ENCODE measurements around the gene DIO1. TPM values are rescaled to one million over a fixed set of nuclear protein-coding genes. Genes with fewer than 3 reads are reported as not detected.

DIO1 gene
- total RNA-seq, 1 donor, result not detected

GRCh38 chr1:53888681-53889080 is 5.3 kb upstream of the DIO1 start:
- DNase-seq (ENCODE audit: low read depth), result no peak
- H3K4me3 ChIP-seq (ENCODE audit: low read depth, low read length), result no peak overlapping the region
- no peak for TF ChIP-seq CTCF (IDR thresholded peaks at IDR 0.05; ENCODE audit: insufficient read depth, low read length)

GRCh38 chr1:53889304-53890298 is 4.4 kb upstream of the DIO1 start, which contains the start of gene YIPF1:
Gene YIPF1 (minus strand): TSS chr1:53889797. CDS start chr1:53888937, 860 bp downstream.
- no peak for TF ChIP-seq CTCF (IDR thresholded peaks at IDR 0.05; ENCODE audit: insufficient read depth, low read length)
- peak; percentile 81 for DNase-seq (ENCODE audit: low read depth)
- H3K4me3 ChIP-seq (ENCODE audit: low read depth, low read length), result peak within 1 kb of the TSS; percentile 100

- no peak for DNase-seq (ENCODE audit: low read depth)
- TF ChIP-seq CTCF (IDR thresholded peaks at IDR 0.05; ENCODE audit: insufficient read depth, low read length), result no peak
- no peak overlapping the region for H3K4me3 ChIP-seq (ENCODE audit: low read depth, low read length)
These were observed 3.5 kb upstream of the DIO1 start for GRCh38 chr1:53890522-53890941.

- no peak for TF ChIP-seq CTCF (IDR thresholded peaks at IDR 0.05; ENCODE audit: insufficient read depth, low read length)
- DNase-seq (ENCODE audit: low read depth), result no peak
- no peak overlapping the region for H3K4me3 ChIP-seq (ENCODE audit: low read depth, low read length)
These were observed 3.0 kb upstream of the DIO1 start for GRCh38 chr1:53891018-53891417.

- TF ChIP-seq CTCF (IDR thresholded peaks at IDR 0.05; ENCODE audit: insufficient read depth, low read length), result no peak
- no peak for DNase-seq (ENCODE audit: low read depth)
- no peak overlapping the region for H3K4me3 ChIP-seq (ENCODE audit: low read depth, low read length)
These were observed 2.3 kb upstream of the DIO1 start for GRCh38 chr1:53891678-53892077.

- TF ChIP-seq CTCF (IDR thresholded peaks at IDR 0.05; ENCODE audit: insufficient read depth, low read length), result no peak
- DNase-seq (ENCODE audit: low read depth), result no peak
- no peak overlapping the region for H3K4me3 ChIP-seq (ENCODE audit: low read depth, low read length)
These were observed 1.1 kb upstream of the DIO1 start for GRCh38 chr1:53892911-53893310.

Data from fibroblast of the aortic adventitia (primary cell).